UCSD-AML1 (cell line): ENCODE measurements around the gene BICDL1.
A peak's percentile ranks its signal among the peaks of the same experiment; 100 is the strongest.

Experiments
- DNase-seq: peaks from one replicate; lab custom pipeline; 2025; ENCODE audit not compliant: unreplicated experiment; lab: John Stamatoyannopoulos, UW

BICDL1 gene

DNA sequence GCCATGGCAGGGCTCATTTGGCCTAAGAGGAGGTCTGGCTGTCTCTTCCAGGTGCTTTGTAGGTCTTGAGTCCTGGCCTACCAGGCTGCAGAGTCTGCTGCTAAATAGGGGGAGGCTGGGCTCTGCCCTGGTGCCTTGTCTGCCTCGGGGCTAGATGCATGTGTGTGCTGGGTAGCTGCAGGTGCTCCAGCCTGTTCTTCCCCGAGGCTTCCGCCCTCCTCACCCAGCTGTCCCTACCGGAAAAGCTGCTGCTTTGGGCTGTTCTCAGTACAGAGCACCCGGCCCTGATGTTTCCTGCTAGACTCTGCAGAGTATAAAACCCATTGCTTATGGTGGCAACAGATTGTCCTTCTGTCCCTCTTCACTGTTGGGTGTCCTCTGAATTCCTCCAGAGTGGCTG, 89.8 kb downstream of the BICDL1 start:
- DNase-seq: no peak

DNA sequence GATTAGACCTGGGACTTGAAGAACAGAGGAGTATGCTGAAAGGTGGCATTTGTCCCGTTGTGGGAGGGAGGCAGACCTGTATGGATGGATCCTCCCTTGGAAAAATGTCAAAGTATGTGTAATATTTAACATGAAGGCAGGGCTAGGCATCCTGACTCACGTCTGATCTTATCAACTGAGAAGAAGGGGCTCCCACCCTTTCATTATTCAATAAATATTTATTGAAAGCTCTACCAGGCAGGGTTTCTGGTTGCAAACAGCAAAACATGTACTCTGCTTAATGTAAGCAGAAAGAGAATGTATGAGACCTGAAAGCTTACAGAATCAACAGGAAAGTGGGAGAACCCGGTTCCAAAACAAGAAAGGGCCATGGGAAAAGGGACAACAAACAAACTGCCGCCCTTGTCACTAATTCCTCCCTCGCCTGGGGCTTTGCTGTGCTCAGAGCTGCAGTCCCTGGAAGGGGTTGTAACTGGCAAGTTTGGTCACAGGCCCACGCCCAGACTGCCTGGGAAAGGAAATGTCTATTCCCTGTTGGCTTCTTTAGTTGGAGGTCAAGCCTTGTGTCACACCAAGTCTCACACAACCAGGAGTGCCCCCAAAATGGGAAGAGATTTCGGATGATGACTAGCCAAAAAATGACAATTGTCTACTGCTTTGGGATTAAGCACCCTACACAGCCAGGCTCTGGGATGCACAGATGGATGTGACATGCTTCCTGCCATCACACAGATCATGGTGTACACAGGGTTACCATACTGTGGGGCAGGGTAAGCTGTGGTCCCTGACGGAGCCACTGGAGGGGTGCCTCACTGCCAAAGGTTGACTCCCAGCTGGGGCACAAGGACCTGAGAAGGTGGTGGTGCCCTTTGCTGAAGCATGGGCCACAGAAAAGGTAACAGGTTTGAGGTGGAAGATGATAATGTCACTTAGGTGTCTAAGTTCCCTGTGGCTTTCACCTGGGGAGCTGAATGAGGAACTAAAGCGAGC, 90.7 kb downstream of the BICDL1 start:
- no peak for DNase-seq

GRCh38 chr12:120081641-120082040, 92.6 kb downstream of the BICDL1 start:
- no peak for DNase-seq

GRCh38 chr12:120085920-120086645, 97.0 kb downstream of the BICDL1 start:
- no peak for DNase-seq

DNA sequence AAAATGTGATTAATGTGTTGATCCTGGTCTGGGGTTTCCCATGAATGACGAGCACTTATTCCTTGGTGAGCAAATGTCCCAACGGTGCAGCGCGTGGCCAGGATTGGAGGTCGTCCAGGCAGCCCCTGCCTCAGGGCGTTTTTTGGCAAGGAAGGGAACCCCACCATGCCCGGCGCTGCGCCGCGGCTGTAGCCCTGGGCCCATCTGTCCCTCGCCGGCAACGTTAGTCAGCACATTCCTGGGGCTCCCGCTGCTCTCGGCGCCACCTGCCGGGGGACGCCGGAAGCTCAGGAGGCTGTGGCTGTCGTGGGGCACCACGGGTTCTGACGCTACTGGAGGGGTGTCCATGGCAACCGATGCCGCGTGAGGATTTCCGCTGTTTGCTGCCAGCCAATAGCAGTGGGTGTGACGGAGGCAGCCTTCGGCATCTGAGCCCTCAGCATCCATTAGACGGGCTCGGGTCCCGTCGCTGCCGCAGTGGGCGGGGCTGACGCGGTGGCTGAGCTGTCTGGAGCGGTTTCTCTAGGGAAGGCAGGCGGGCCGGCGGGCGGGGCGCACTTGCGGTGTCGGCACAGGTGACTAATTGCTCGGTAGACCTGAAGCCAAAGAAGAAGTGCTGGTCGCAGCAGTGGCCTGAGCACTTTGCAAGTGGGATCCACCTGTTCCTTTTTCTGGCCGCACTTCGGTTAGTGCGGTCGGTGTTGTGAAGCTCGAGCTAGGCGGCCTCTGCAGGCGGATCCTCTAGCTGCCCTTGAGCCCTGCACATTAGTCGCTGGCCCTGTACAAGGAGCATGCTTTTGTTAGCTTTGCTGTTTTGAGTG, 98.0 kb downstream of the BICDL1 start:
- DNase-seq: peak; percentile 99

DNA sequence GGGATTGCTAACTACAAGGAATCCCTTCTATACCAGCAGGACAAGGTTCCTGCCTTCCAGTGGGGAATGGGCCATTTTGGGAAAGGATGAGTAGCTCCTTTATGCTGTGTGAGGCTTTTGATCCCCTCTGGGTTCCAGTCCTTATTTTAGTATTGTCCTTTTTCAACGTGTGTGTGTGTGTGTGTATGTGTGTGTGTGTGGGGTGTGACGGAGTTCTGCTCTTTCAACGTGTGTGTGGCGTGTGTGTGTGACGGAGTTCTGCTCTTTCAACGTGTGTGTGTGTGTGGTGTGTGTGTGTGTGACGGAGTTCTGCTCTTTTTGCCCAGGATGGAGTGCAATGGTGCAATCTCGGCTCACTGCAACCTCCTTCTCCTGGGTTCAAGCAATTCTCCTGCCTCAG, 100.1 kb downstream of the BICDL1 start:
- DNase-seq: no peak

GRCh38 chr12:120089796-120090195, 100.8 kb downstream of the BICDL1 start:
- DNase-seq: no peak

DNA sequence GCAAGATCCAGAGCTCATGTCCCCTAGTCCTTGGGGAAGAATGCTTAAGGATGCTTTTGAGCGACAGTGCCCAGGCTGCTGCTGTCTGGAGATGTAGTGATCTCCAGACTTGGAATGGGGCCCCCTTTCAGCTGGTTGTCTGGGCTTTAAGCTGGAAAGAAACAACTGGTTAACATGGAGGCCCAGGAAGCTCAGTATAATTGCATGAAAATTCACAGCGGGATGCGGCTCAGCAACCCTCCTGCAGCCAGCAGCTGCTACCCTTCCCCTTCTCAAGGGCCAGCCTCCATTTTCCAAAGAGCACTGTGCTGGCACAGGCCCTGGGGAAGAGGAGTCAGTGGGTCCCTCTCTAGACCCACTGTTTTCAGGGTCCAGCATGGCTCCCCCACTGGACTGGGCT, 101.2 kb downstream of the BICDL1 start:
- DNase-seq: no peak

DNA sequence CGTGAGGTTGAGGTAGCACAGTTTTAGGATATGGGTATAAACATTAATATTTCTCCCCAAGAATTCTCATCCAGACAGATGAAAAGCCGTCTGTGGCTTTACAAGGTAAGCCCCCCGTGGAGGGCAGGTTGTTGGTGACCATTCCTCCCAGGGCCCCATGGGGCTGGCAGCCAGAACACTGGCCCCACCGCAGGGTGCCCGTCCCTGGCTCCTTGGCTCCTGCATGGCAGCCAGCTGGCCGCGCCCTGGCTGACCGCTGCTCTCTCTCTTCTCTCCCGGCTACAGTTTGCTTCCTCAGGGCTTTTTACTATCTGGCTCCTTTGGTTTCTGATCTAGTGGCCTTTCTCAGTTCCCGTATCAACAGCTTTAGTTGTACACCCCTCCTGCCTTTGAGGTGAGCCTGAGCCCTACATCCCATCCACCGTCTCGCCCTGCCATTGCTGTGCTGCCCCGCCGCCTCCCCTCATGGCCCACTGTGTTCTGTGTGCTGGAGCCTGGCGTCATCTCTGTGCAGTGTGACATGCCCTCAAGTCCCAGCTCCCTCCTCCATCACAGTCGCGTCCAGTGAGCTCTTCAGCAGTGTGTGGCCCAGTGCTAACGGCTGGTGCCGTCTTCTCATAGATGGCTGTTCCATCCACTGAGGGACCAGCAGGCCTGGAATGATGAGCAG, 101.7 kb downstream of the BICDL1 start:
- no peak for DNase-seq

- no peak for DNase-seq
These were observed 102.5 kb downstream of the BICDL1 start for GRCh38 chr12:120091371-120092090.

DNA sequence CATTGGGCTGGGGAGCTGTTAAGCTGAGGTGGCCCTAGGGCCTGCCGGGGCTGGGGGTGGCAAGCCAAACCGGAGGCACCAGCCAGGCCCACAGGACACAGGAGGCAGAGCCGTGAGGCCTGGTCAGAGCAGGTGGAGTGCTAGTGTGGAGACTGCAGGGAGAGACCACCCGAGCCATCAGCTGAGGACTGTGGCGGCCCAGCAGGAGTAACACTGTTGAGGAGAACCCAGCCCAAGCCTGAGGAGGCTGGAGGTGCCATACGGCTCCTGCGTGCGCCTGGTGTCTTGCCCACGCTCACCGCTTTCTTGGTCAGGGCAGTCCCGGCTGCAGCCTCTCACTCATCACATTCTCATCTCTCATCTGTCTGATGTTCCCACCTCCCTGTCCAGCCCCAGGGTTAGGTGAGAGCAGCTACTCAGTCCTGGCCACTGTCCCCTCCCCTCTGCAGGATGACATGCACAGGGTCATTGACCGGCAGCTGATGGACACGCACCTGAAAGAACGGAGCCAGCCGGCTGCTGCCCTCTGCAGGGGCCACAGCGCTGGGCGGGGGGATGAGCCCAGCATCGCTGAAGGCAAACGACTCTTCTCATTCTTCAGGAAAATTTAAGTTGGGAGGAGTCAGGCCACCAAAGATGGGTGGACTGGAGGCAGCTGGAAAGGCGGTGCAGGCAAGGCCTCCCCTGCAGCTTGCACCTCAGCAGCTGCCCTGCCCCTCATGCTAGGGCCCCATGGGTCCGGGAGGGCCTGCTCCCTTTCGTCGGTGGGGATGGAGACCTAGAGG, 103.7 kb downstream of the BICDL1 start:
- DNase-seq: no peak

DNA sequence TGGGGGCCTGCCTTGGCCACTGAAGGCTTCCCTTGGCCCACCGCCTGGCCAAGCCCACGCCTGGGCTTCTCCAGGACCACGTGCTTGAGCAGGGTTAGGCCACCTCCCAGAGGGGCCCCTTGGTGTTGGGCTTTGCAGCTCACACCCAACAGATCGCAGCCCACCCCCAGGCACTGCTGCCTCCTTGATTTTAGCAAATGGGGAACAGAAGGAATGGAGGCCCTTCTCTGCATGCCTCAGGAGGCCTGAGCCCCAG, 104.2 kb downstream of the BICDL1 start:
- DNase-seq: no peak

GRCh38 chr12:120093592-120094355, 104.7 kb downstream of the BICDL1 start:
- no peak for DNase-seq

DNA sequence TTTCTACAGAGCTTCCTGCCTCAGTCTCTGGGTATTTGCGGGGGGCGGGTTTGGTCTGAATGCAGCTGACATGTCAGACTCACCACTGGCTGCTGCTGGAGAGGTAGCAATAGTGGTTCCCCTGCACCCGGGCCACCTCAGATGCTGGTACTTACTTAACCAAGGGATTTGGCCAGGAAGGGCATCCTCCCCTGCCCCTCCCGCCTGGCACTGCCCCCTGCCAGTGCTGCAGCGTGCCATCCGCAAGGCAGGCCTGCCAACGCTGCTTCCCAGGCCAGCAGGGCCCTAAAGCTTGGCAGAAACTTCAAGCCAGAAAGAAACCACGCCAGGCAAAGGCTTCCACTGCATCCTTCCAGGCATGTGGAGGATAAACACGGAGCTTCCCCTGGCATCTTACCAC, 105.4 kb downstream of the BICDL1 start:
- DNase-seq: no peak

- DNase-seq: no peak
These were observed 106.3 kb downstream of the BICDL1 start for GRCh38 chr12:120095331-120095730.

DNA sequence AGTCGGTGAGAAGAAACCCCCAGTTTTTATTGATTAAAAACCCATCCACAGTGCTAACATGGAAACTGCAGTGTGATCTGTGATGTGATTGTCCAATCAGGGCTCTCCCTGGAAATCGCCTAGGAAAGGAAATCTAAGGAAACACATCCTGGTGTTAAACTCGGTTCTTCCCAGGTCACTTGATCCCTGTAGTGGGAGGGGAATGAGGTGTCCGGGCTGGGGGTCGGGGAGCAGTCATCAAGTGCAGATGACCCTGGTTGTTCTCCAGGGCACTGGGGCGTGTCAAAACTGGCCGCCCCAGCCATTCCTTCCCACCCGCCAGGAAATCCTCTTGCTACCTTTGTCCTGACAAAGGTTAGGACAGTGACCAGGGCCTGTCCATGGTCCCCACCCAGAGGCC, 106.7 kb downstream of the BICDL1 start:
- DNase-seq: no peak

DNA sequence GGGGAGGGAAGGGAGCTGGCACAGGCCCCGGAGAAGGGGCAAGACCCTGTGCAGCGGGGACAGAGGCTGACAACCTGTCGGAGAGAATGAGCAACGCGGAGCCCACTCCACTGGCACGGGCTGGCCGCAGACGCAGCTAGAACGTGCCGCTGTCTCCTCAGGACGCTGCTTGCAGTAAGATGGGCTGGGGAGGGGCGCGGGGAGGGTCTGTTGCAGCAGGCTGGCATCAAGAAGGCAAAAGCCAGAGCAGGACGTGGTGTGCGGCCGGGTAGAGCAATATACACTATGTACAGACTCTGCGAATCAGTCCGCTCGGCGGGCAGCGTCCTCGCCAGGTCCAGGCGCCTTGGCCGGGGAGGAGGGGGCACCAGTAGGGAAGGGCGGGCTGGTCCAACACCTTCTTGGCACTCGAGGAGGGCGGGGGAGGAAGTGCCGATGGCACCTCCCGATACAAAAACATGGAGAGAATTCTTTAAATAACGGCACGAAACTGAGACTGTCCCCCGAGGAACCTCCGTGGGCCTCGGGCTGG, 107.7 kb downstream of the BICDL1 start:
- DNase-seq: no peak

- DNase-seq: no peak
These were observed 109.9 kb downstream of the BICDL1 start for GRCh38 chr12:120098756-120099470.
